CD4-positive, alpha-beta T cell treated with Interleukin-15 for 4 hours (primary cell): ENCODE measurements around the gene MKNK1.
"Not testable (repeated sequence)": the region's sequence is repeated elsewhere in the genome, so short reads cannot be mapped to it uniquely, and the experiment has no call there.

ENCODE experiments used
- DNase-seq: peaks from one replicate; pipeline ENCODE4 v3.0.0-alpha.2; 2020; ENCODE audit warnings: low spot score

Gene MKNK1

GRCh38 chr1:46603858-46604549 is at the start of gene MKNK1:
Gene MKNK1 (minus strand): TSS chr1:46604268. CDS start chr1:46583327, 20,941 bp downstream.
- DNase-seq = peak; percentile 98

GRCh38 chr1:46653405-46653958 is 49.4 kb upstream of the MKNK1 start:
- no peak for DNase-seq

GRCh38 chr1:46652321-46653100 is 48.4 kb upstream of the MKNK1 start:
- DNase-seq = no peak

GRCh38 chr1:46651152-46651551 is 47.1 kb upstream of the MKNK1 start:
- not testable (repeated sequence) for DNase-seq

GRCh38 chr1:46650491-46650890 is 46.4 kb upstream of the MKNK1 start:
- no peak for DNase-seq

- no peak for DNase-seq
Measured at GRCh38 chr1:46649764-46650163, 45.7 kb upstream of the MKNK1 start.

- DNase-seq = no peak
Measured at GRCh38 chr1:46647611-46648010, 43.5 kb upstream of the MKNK1 start.

GRCh38 chr1:46646844-46647243 is 42.8 kb upstream of the MKNK1 start:
- DNase-seq = no peak

- no peak for DNase-seq
Measured at GRCh38 chr1:46646331-46646730, 42.3 kb upstream of the MKNK1 start.

GRCh38 chr1:46645815-46646214 is 41.7 kb upstream of the MKNK1 start:
- DNase-seq = no peak

- DNase-seq = no peak
Measured at GRCh38 chr1:46643368-46643775, 39.3 kb upstream of the MKNK1 start.

- no peak for DNase-seq
Measured at GRCh38 chr1:46642115-46642680, 38.1 kb upstream of the MKNK1 start.

- DNase-seq = no peak
Measured at GRCh38 chr1:46639547-46639946, 35.5 kb upstream of the MKNK1 start.

- DNase-seq = no peak
Measured at GRCh38 chr1:46638921-46639320, 34.9 kb upstream of the MKNK1 start.

- no peak for DNase-seq
Measured at GRCh38 chr1:46637444-46638083, 33.5 kb upstream of the MKNK1 start.

- no peak for DNase-seq
Measured at GRCh38 chr1:46635205-46635604, 31.1 kb upstream of the MKNK1 start.

GRCh38 chr1:46630719-46631118 is 26.7 kb upstream of the MKNK1 start:
- DNase-seq = no peak

GRCh38 chr1:46623743-46624644 is 19.9 kb upstream of the MKNK1 start:
- DNase-seq = no peak

GRCh38 chr1:46622344-46622743 is 18.3 kb upstream of the MKNK1 start:
- no peak for DNase-seq

- no peak for DNase-seq
Measured at GRCh38 chr1:46621930-46622329, 17.9 kb upstream of the MKNK1 start.

GRCh38 chr1:46619656-46620258 is 15.7 kb upstream of the MKNK1 start:
- no peak for DNase-seq
